ENCODE results near the gene FCN1. TPM values are rescaled to one million over a fixed set of nuclear protein-coding genes. Genes with fewer than 3 reads are reported as not detected.
A peak's percentile ranks its signal among the peaks of the same experiment; 100 is the strongest.

Gene FCN1
- total and polyA plus RNA-seq, 10 donors, result 5.2 to 209 (median 44.9) TPM

DNA sequence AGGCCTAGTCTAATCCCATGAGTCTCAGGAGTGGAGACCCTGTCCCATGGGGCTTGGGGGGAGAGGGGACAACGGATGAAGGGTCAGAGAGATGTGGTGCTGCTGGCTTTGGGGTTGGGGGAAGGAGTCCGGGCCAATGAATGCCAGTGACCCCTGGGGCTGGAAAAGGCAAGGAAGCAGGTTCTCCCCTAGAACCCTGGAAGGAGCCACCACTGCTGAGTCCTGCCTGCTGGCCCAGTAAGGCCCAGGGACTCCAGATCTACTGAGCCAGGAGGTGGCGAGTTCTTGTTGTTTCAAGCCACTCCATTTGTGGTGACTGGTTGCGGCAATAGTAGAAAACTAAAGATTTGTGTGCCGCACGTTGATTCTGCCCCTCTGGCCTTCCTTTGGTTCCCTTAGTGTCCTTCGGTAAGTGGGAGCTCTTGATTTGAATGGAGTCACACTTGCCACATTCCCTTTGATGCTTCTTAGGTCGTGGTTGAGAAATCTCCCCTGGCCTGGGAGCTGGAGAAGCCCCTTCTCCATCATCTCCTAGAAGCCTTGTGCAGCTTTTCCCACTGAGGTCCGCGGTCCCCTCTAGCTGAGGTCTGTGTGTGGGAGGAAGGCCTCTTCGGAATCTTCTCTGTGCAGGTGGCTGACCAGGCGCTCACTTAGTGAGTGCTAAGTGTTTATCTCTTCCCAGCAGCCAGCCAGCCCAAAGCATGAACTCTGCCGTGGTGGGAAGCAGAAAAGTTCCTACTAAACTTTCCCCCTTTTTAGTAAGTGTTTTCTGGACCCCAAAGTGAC, 9.0 kb downstream of the FCN1 start:
- DNase-seq, result no peak
- peaks cover 0 to 51% (median 0%) of the 10 kb centered on the region in 6 donors for H3K36me3 ChIP-seq
- no peak overlapping the region for H3K4me3 ChIP-seq
- 69 to 89% (median 83%) methylated on average over 13 of the region's 13 CpGs for WGBS, 5 donors
- TF ChIP-seq, protein P1, sequence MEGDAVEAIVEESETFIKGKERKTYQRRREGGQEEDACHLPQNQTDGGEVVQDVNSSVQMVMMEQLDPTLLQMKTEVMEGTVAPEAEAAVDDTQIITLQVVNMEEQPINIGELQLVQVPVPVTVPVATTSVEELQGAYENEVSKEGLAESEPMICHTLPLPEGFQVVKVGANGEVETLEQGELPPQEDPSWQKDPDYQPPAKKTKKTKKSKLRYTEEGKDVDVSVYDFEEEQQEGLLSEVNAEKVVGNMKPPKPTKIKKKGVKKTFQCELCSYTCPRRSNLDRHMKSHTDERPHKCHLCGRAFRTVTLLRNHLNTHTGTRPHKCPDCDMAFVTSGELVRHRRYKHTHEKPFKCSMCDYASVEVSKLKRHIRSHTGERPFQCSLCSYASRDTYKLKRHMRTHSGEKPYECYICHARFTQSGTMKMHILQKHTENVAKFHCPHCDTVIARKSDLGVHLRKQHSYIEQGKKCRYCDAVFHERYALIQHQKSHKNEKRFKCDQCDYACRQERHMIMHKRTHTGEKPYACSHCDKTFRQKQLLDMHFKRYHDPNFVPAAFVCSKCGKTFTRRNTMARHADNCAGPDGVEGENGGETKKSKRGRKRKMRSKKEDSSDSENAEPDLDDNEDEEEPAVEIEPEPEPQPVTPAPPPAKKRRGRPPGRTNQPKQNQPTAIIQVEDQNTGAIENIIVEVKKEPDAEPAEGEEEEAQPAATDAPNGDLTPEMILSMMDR (IDR thresholded peaks at IDR 0.05 in 8 of 11, conservative IDR thresholded peaks at IDR 0.05 in 3 of 11), result no peak
- intact Hi-C loops (cut with DNase I; ENCODE audit: low total_unique reads), result no loop called here
- peaks cover 0 to 3% (median 0%) of the 10 kb centered on the region in 6 donors for H3K4me1 ChIP-seq
- H3K27ac ChIP-seq, result no peak overlapping the region
- H3K9me3 ChIP-seq, result no peaks in the 10 kb centered on the region
- peaks cover 0 to 30% (median 0%) of the 10 kb centered on the region in 7 donors for H3K27me3 ChIP-seq (replicated peaks in 1 of 7)

DNA sequence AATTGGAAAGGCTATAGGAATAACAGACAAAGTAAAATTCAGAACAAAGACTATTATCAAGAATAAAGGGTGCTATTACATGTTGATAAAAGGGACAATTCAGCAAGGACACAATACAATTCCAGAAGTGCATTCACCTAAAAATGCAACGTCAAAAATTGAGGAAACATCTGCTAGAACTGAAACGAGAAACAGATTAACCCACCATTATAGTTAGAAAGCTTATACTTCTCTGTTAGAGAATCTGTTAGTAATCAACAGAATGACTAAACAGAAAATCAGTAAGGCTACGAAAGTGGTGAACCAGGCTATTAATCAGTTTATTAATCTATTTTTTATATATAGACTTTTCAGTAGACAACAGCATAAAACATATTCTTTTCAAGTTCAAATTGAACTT, 14.8 kb downstream of the FCN1 start:
- 9 to 23% (median 18%) methylated on average over 3 of the region's 3 CpGs for WGBS, 5 donors
- peaks cover 0 to 20% (median 16%) of the 10 kb centered on the region in 8 donors for H3K9me3 ChIP-seq
- TF ChIP-seq, protein P1 (IDR thresholded peaks at IDR 0.05 in 8 of 11, conservative IDR thresholded peaks at IDR 0.05 in 3 of 11), result no peak
- no peak for TF ChIP-seq POLR2A (IDR thresholded peaks at IDR 0.05)
- no peak for TF ChIP-seq POLR2AphosphoS5 (IDR thresholded peaks at IDR 0.05)
- no peak overlapping the region for H3K27ac ChIP-seq
- intact Hi-C loops (cut with DNase I; ENCODE audit: low total_unique reads), result no loop called here
- H3K27me3 ChIP-seq (replicated peaks in 1 of 7), result no peaks in the 10 kb centered on the region
- no peak overlapping the region for H3K4me3 ChIP-seq
- peaks cover 0 to 6% (median 2%) of the 10 kb centered on the region in 6 donors for H3K4me1 ChIP-seq
- DNase-seq, result no peak
- H3K36me3 ChIP-seq, result no peaks in the 10 kb centered on the region

DNA sequence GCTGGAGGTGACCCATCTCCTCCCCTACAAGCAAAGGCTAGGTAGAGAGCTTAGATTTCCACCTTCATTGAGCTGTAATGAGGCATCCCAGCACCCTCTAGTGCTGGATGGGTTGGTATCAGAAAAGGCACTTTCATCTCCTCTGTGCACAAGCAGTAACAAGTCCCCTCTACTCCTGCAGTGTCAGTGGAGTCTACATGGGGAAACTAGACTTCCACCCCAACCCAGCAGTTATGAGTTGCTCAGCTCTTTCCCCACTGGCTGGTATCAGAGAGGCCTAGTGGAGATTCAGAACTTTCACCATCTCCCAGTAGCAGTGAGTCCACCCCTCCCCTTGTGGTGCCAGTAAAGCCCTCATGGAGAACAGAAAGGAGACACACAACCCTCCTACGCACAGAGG, 17.9 kb downstream of the FCN1 start:
- Histone ChIP-seq H3K27me3 (replicated peaks in 1 of 7) (peaks cover 0 to 8% (median 0%) of the 10 kb centered on the region in 7 donors), H3K36me3 (no peaks in the 10 kb centered on the region), H3K9me3 (peaks cover 0 to 24% (median 16%) of the 10 kb centered on the region in 8 donors), H3K4me1 (peaks cover 0 to 33% (median 8%) of the 10 kb centered on the region in 6 donors), H3K27ac (no peak overlapping the region), H3K4me3 (no peak overlapping the region)
- DNase-seq, result no peak
- intact Hi-C loops (cut with DNase I; ENCODE audit: low total_unique reads), result no loop called here
- WGBS, 5 donors, result 82 to 100% (median 94%) methylated on average over 1 of the region's 1 CpG
- TF ChIP-seq POLR2AphosphoS5 (IDR thresholded peaks at IDR 0.05) (no peak), POLR2A (IDR thresholded peaks at IDR 0.05) (no peak)
- TF ChIP-seq, protein P1 (IDR thresholded peaks at IDR 0.05 in 8 of 11, conservative IDR thresholded peaks at IDR 0.05 in 3 of 11), result no peak

DNA sequence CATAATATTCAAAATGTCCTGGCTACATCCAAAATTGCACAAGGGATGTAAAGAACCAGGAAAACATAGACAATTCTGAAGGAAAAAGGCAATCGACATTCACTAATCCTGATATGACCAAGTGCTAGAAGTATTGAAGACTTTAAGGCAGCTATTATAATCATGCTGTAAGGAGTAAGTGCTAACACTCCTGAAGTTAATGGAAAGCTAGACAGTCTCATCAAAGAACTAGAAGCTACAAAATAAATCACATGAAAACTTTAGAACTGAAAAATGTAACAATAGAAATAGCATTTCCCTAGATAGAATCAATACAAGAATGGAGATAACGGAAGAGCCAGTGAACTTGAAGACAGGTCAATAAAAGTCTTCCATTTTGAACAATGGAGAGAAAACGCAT, 18.5 kb downstream of the FCN1 start:
- Histone ChIP-seq H3K4me1 (peaks cover 0 to 35% (median 8%) of the 10 kb centered on the region in 6 donors), H3K9me3 (peaks cover 0 to 28% (median 16%) of the 10 kb centered on the region in 8 donors), H3K27me3 (replicated peaks in 1 of 7) (peaks cover 0 to 8% (median 0%) of the 10 kb centered on the region in 7 donors), H3K27ac (peak overlapping the region in 4 of 8 donors; percentile 52 to 88 (median 76)), H3K36me3 (no peaks in the 10 kb centered on the region), H3K4me3 (no peak overlapping the region)
- intact Hi-C loops (cut with DNase I; ENCODE audit: low total_unique reads), result no loop called here
- TF ChIP-seq POLR2AphosphoS5 (IDR thresholded peaks at IDR 0.05), result no peak
- no peak for TF ChIP-seq POLR2A (IDR thresholded peaks at IDR 0.05)
- TF ChIP-seq, protein P1 (IDR thresholded peaks at IDR 0.05 in 8 of 11, conservative IDR thresholded peaks at IDR 0.05 in 3 of 11), result no peak
- DNase-seq, result no peak
- WGBS, 5 donors, result 72 to 97% (median 76%) methylated on average over 3 of the region's 3 CpGs

Measured in spleen (tissue), 11 donors.